GM18951 (cell line): Measurements from ENCODE around the gene TCERG1L.
"Not testable (repeated sequence)": the region's sequence is repeated elsewhere in the genome, so short reads cannot be mapped to it uniquely, and the experiment has no call there.

Source experiments
- POLR2A ChIP-seq: IDR thresholded peaks from 4 replicates; pipeline ENCODE4 v1.6.1; 2011; ENCODE audit warnings: mild to moderate bottlenecking; ENCODE audit not compliant: insufficient read length, insufficient read depth; ENCODE audit errors: extremely low read depth
- in situ Hi-C: fragments of 300-500 bp; cut with MboI; formaldehyde crosslinking; loops from one replicate; pipeline ENCODE4 v1.12.0; 2022; ENCODE audit warnings: low sequenced_read_pairs, mixed read lengths, inconsistent platforms; ENCODE audit not compliant: unreplicated experiment

Gene TCERG1L

GRCh38 chr10:131176907-131177306, 134.6 kb downstream of the TCERG1L start:
- in situ Hi-C loops = no loop called here
- no peak for TF ChIP-seq POLR2A

GRCh38 chr10:131176324-131176723, 135.2 kb downstream of the TCERG1L start:
- in situ Hi-C loops = not testable (repeated sequence)

GRCh38 chr10:131175891-131176290, 135.6 kb downstream of the TCERG1L start:
- no peak for TF ChIP-seq POLR2A
- in situ Hi-C loops = no loop called here

- in situ Hi-C loops = no loop called here
These were observed 136.6 kb downstream of the TCERG1L start for GRCh38 chr10:131174651-131175540.

GRCh38 chr10:131174211-131174565, 137.3 kb downstream of the TCERG1L start:
- no peak for TF ChIP-seq POLR2A
- in situ Hi-C loops = no loop called here

More at GRCh38 chr10:131174651-131175540, 136.6 kb downstream of the TCERG1L start:
- no peak for TF ChIP-seq POLR2A

- in situ Hi-C loops = no loop called here
- no peak for TF ChIP-seq POLR2A
These were observed 137.9 kb downstream of the TCERG1L start for GRCh38 chr10:131173484-131174210.

DNA sequence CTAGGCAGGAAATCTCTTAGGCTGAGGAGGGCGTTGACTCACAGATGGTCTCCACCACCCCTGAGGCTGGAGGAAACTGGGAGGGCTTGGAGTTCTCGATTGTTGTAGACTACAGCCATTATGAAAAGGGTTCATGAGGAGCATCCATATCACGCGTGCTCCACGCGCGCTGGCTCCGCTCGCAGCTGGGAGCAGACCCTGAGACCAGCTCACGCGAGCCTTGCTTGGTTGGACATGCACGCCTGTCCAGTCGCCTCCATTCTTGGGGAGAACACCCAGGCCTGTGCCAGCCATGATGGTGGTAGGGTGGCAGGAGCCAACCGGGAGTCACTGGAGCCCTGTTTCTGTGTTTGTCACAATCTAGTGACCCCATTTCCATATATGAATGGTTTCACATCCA, 139.1 kb downstream of the TCERG1L start:
- TF ChIP-seq POLR2A = no peak
- in situ Hi-C loops = no loop called here

DNA sequence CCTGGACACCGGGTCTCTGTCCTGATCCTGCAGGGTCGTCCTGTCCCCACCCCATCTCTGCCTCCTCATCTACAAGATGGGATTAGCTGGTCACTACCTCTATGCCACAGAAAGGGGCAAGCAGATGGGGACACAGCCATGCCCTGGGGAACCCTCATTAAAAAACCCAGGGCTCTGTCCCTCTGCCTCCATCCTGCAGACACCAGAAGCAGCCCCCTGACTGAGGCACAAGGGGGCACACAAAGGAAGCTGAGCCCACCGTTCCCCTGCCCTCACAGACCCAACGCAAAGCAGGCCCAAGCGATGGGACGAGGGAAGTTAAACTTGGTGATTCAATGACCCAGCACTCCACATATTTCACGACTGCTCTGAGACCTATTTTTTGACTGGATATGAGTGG, 142.4 kb downstream of the TCERG1L start:
- in situ Hi-C loops = no loop called here
- TF ChIP-seq POLR2A = no peak

DNA sequence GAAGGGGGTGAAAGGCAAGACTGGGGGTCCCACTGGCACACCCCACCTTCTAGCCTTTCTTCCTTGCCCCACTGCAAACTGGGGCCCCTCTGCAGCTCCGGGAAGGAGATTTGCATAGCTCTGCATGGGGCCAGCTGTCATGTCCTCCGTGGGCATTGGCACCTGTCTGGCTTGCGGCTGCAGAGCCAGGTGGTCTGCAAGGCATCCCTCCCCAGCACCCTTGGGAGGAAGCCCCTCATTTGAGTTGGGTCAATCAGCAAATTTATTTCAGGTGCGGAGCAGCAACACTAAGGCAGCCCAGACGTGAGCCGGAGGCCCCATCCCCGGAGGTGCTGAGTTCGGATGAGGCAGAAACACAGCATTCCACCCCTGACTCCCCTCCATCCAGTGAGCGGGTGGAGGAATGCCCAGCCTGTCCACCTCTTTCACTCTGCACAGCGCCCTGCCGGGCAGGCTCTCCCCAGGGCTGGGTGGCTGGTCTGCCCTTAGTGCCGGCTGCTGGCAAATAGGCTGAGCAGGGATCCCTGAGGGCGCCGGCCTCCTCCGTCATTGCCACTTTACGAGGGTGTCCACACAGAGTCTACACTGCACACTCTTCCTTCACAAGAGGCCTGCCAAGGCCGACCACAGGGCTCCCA, 143.2 kb downstream of the TCERG1L start:
- in situ Hi-C loops = no loop called here
- no peak for TF ChIP-seq POLR2A

GRCh38 chr10:131167036-131167860, 144.3 kb downstream of the TCERG1L start:
- no peak for TF ChIP-seq POLR2A
- in situ Hi-C loops = no loop called here

DNA sequence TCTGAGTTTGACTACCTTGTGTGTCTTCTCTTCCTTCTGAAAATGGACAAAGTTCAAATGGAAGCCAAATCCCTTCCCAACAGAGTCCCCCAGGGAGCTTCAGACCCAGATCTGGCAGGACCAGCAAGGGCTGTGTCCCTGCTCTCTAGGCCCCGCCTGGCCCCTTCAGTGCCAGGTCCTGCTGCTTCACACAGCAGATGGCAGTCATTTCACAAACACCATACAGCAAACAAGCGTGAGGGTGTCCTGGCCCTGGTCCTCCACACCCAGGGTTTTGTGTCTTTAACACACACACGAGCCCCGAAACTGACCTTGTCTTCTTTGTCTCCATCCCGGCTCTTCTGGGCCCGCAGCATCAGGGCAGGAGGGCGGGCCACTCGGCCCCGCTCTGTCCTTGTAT, 145.0 kb downstream of the TCERG1L start:
- in situ Hi-C loops = no loop called here
- TF ChIP-seq POLR2A = no peak

GRCh38 chr10:131165092-131165491, 146.4 kb downstream of the TCERG1L start:
- no peak for TF ChIP-seq POLR2A

More at GRCh38 chr10:131165092-131165491, 146.4 kb downstream of the TCERG1L start:
- in situ Hi-C loops = no loop called here
